Chondrocyte (in vitro differentiated cells): ENCODE measurements around the gene PRSS33. TPM values are rescaled to one million over a fixed set of nuclear protein-coding genes. Genes with fewer than 3 reads are reported as not detected.

Experiments
- DNase-seq: peaks from one replicate; pipeline ENCODE4 v3.0.0; 2021; ENCODE audit warnings: mixed read lengths, low spot score
- H3K27ac Mint-ChIP-seq: one replicate; pipeline ENCODE4 v1.8.0; 2021; ENCODE audit warnings: mild to moderate bottlenecking, moderate library complexity, mixed read lengths; ENCODE audit not compliant: unreplicated experiment
- H3K27me3 Mint-ChIP-seq: 2 replicates; pipeline ENCODE4 v1.8.0; 2021; ENCODE audit warnings: low read depth, mixed read lengths
- H3K36me3 Mint-ChIP-seq: 2 replicates; pipeline ENCODE4 v1.8.0; 2021; ENCODE audit warnings: low read depth, mixed read lengths
- H3K4me1 Mint-ChIP-seq: 2 replicates; pipeline ENCODE4 v1.8.0; 2021; ENCODE audit warnings: low read depth, mild to moderate bottlenecking, mixed read lengths
- H3K4me3 Mint-ChIP-seq: one replicate; pipeline ENCODE4 v1.8.0; 2021; ENCODE audit warnings: mild to moderate bottlenecking, moderate library complexity, mixed read lengths; ENCODE audit not compliant: unreplicated experiment
- H3K9me3 Mint-ChIP-seq: 2 replicates; pipeline ENCODE4 v1.8.0; 2021; ENCODE audit warnings: low read depth, mixed read lengths
- total RNA-seq: library from RNA; stranded (reverse); gene quantifications from 3 replicates; pipeline ENCODE4 v1.2.1, GENCODE V29; 2021
- TF ChIP-seq, protein P1 (sequence below): fragments of 200-600 bp; sonication (generic); IDR thresholded peaks from 2 replicates; pipeline ENCODE4 v1.5.0; 2021; ENCODE audit warnings: antibody characterized with exemption, mild to moderate bottlenecking, moderate library complexity

Gene PRSS33
- total RNA-seq, 1 donor from 2014 or later, result not detected

DNA sequence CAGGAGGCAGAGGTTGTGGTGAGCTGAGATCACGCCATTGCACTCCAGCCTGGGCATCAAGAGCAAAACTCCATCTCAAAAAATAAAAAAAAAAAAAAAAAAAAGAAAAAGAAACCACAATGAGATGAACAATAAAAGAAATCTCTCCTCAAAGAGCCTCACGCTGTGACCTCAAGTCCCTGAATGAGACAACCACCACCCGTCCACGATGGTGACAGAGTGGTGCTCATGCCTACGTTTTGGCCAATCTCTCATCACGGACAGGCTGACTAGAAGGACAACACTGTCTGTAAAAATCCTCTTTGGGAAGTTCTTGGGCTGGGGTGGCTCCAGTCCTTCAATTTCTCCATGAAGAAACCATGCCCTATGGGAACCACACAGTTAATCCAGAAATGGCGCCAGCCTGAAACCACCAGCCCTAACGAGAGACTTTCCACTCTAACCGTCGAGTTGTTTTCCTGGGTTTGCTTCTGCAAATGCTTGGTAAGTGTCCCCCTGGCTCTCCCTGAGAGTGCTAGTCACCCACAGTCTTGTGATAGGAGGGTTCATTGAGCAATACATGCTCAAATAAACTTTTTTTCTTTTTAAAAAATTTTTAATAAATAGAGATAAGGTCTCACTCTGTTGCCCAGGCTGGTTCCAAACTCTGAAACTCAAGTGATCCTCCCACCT lies 52.4 kb downstream of the PRSS33 start:
- DNase-seq, result no peak
- Mint-ChIP-seq H3K4me1 (no peaks in the 10 kb centered on the region), H3K27ac (no peak overlapping the region), H3K9me3 (no peaks in the 10 kb centered on the region), H3K36me3 (no peaks in the 10 kb centered on the region), H3K4me3 (no peak overlapping the region), H3K27me3 (peaks cover 1% of the 10 kb centered on the region)
- TF ChIP-seq, protein P1, sequence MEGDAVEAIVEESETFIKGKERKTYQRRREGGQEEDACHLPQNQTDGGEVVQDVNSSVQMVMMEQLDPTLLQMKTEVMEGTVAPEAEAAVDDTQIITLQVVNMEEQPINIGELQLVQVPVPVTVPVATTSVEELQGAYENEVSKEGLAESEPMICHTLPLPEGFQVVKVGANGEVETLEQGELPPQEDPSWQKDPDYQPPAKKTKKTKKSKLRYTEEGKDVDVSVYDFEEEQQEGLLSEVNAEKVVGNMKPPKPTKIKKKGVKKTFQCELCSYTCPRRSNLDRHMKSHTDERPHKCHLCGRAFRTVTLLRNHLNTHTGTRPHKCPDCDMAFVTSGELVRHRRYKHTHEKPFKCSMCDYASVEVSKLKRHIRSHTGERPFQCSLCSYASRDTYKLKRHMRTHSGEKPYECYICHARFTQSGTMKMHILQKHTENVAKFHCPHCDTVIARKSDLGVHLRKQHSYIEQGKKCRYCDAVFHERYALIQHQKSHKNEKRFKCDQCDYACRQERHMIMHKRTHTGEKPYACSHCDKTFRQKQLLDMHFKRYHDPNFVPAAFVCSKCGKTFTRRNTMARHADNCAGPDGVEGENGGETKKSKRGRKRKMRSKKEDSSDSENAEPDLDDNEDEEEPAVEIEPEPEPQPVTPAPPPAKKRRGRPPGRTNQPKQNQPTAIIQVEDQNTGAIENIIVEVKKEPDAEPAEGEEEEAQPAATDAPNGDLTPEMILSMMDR, result no peak

Other genes with a start within 250 kb of the PRSS33 start
- 39.2 to 40.6 TPM (median 39.6 TPM) in 3 replicates for gene PDPK1, start 249.5 kb downstream of the PRSS33 start, total RNA-seq
- 27.3 to 29.7 TPM (median 27.4 TPM) in 3 replicates for gene KCTD5, start 105.0 kb downstream of the PRSS33 start, total RNA-seq
- 2.8 to 4.3 TPM (median 3.1 TPM) in 3 replicates for gene PRSS27, start 67.3 kb downstream of the PRSS33 start, total RNA-seq
- 363 to 615 TPM (median 378 TPM) in 3 replicates for gene SRRM2, start 34.9 kb downstream of the PRSS33 start, total RNA-seq
- gene ELOB, start 10.3 kb downstream of the PRSS33 start, total RNA-seq, result 205 to 231 TPM (median 225 TPM) in 3 replicates
- gene PRSS41, start 10.9 kb upstream of the PRSS33 start, total RNA-seq, result not detected in 3 replicates
- not detected in 3 replicates for gene PRSS21, start 29.7 kb upstream of the PRSS33 start, total RNA-seq
- gene ZG16B, start 42.7 kb upstream of the PRSS33 start, total RNA-seq, result 2.1 to 2.6 TPM in 2 of 3 replicates, not detected in the other
- gene PRSS22, start 70.6 kb upstream of the PRSS33 start, total RNA-seq, result not detected in 3 replicates
- gene FLYWCH2, start 95.7 kb upstream of the PRSS33 start, total RNA-seq, result 33.4 to 43.1 TPM (median 34.7 TPM) in 3 replicates
- 36.1 to 47.1 TPM (median 38.6 TPM) in 3 replicates for gene FLYWCH1, start 124.4 kb upstream of the PRSS33 start, total RNA-seq
- gene KREMEN2, start 176.7 kb upstream of the PRSS33 start, total RNA-seq, result not detected in 3 replicates
- 8.2 to 15.9 TPM (median 9.5 TPM) in 3 replicates for gene PAQR4, start 181.8 kb upstream of the PRSS33 start, total RNA-seq
- gene PKMYT1, start 192.9 kb upstream of the PRSS33 start, total RNA-seq, result 6.2 to 23.2 TPM (median 7.2 TPM) in 3 replicates
- gene CLDN9, start 225.4 kb upstream of the PRSS33 start, total RNA-seq, result not detected in 3 replicates
- 0.27 to 0.69 TPM in 2 of 3 replicates, not detected in the other for gene CLDN6, start 230.6 kb upstream of the PRSS33 start, total RNA-seq
- 156 to 177 TPM (median 165 TPM) in 3 replicates for gene TNFRSF12A, start 232.8 kb upstream of the PRSS33 start, total RNA-seq
- 74.0 to 101 TPM (median 79.3 TPM) in 3 replicates for gene HCFC1R1, start 236.4 kb upstream of the PRSS33 start, total RNA-seq
- gene THOC6, start 236.5 kb upstream of the PRSS33 start, total RNA-seq, result 27.4 to 33.4 TPM (median 28.8 TPM) in 3 replicates
- not detected in 3 replicates for gene BICDL2, start 249.4 kb upstream of the PRSS33 start, total RNA-seq